NCI-H82 treated with DMSO at 0.1 percent for 48 hours (cell line): ENCODE data around the gene FGD2.

Source experiments
- DNase-seq: peaks from one replicate; lab custom pipeline; 2025; ENCODE audit not compliant: unreplicated experiment; lab: John Stamatoyannopoulos, UW

FGD2 gene

GRCh38 chr6:36970892-36971842, 34.3 kb upstream of the FGD2 start:
- no peak for DNase-seq

- no peak for DNase-seq
These were observed 33.4 kb upstream of the FGD2 start for GRCh38 chr6:36971921-36972673.

GRCh38 chr6:36973190-36973589, 32.3 kb upstream of the FGD2 start:
- no peak for DNase-seq

GRCh38 chr6:36973647-36974046, 31.8 kb upstream of the FGD2 start:
- no peak for DNase-seq

- DNase-seq = no peak
These were observed 30.0 kb upstream of the FGD2 start for GRCh38 chr6:36975231-36976006.

GRCh38 chr6:36976007-36976264, 29.5 kb upstream of the FGD2 start:
- DNase-seq = no peak

GRCh38 chr6:36976509-36976908, 28.9 kb upstream of the FGD2 start:
- DNase-seq = no peak

- DNase-seq = no peak
These were observed 28.5 kb upstream of the FGD2 start for GRCh38 chr6:36976931-36977330.

- DNase-seq = no peak
These were observed 27.9 kb upstream of the FGD2 start for GRCh38 chr6:36977470-36977941.

GRCh38 chr6:36978421-36979346, 26.8 kb upstream of the FGD2 start:
- no peak for DNase-seq

- DNase-seq = no peak
These were observed 26.1 kb upstream of the FGD2 start for GRCh38 chr6:36979347-36979742.

- DNase-seq = no peak
These were observed 25.3 kb upstream of the FGD2 start for GRCh38 chr6:36980129-36980528.

GRCh38 chr6:36980876-36981619, 24.4 kb upstream of the FGD2 start:
- no peak for DNase-seq

GRCh38 chr6:36983538-36983937, 21.9 kb upstream of the FGD2 start:
- no peak for DNase-seq

- peak; percentile 59 for DNase-seq
These were observed 20.7 kb upstream of the FGD2 start for GRCh38 chr6:36984581-36985416.

GRCh38 chr6:36985417-36985807, 20.0 kb upstream of the FGD2 start:
- no peak for DNase-seq

- peak; percentile 65 for DNase-seq
These were observed 19.4 kb upstream of the FGD2 start, which contains the start of gene MTCH1 for GRCh38 chr6:36985808-36986703. Gene MTCH1, minus strand, starts transcription at chr6:36986196. Its CDS starts 23 bp downstream, at chr6:36986173.

- no peak for DNase-seq
These were observed 18.8 kb upstream of the FGD2 start for GRCh38 chr6:36986704-36987047.
